Measurements from ENCODE around the gene ZNF521. TPM values are rescaled to one million over a fixed set of nuclear protein-coding genes. Genes with fewer than 3 reads are reported as not detected.

ZNF521 gene
- total RNA-seq, 1 donor from 2014 or later = 8.4 TPM

GRCh38 chr18:25247725-25248124 is 104.2 kb downstream of the ZNF521 start:
- DNase-seq = no peak

- no peak for DNase-seq
Observed at GRCh38 chr18:25244924-25245698, 106.9 kb downstream of the ZNF521 start.

DNA sequence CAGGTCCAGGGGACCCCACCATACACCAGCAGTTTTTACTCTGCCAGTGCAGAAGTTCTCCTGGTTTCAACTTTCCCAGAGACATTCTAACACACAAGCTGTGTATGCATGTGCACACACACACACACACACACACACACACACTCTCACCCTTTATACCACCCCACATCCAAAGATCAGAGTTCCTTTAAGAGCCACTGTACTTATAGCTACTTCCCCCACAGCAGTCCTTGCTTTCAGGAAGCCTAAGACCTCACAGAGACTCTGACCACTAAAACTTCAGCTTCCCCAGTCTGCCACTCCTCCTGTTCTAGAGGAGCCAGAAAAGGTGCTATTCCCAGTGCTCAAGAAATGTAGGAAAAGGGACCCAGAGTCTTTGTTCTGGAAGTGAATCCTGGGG is 107.8 kb downstream of the ZNF521 start:
- no peak for DNase-seq

- no peak for DNase-seq
Observed at GRCh38 chr18:25243754-25244153, 108.2 kb downstream of the ZNF521 start.

DNA sequence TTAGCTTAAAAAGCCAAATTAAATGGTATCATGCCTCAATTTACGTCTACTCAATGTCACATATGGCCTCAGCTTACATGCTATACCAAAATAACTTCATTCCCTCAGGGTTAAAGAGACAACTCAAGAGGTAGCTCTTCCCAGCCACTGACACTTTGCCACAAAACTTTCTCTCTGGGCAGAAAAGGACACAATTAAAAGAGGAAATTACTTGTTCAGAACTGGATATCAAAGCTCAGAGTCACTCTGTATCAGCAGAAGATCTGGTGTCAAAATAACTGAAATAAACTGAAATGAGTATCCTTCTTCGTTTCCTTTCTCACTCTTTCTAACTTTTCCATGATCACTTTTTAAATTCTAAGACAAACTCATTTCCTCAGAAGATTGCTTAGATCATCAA is 108.7 kb downstream of the ZNF521 start:
- no peak for DNase-seq

DNA sequence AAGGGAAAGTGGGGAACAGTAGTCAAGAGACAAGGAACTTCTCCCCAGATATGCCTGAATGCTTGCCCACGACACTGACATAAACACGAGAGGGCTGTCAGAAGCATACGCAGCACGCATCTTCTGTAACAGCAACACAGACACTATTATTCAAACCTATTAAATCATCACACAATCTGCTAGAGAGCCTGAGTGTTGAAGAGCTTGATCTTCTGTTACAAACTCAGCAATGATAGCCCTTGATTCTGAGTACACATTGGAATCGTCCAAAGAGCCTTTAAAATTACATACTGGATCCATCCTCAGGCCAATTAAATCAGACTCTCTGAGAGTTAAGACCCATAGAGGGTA is 111.6 kb downstream of the ZNF521 start:
- no peak for DNase-seq

DNA sequence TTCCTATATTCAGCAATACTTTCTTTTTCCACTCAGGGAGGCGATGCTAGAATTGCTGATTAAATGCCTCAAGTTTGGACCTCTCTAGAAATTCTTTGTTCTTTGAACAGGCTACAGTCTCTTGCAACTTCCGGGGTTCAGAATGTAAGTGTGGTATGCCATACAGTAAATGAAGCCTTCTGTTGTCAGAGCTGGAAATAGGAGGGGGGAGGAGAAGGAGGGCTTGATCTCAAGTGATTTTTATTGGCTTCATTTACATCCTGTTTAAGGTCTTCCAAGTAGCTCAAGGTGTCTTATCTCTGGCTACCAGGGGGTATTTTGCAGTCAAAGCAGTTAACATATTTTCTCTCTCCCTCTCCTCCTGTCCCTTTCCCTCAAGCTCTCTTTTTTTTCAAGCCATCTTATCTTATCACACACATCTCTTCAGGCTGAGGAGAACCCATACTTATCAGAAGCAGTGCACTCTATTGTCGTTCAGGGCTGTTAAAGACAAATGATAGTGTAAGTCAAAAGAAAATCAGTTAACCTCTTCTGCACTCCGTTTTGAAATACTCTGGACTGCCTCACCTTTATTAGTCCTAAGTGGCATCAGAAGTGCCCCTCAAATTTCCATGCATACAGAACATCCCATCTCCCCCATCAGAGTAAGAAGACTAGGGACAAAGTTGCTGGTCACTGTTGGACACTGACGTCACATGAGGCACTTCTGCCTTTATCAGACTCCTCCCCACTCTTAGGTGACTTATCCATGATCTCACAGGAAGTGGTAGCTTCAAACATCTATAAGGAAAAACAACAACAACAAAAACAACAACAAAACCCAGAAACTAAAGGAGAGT is 112.2 kb downstream of the ZNF521 start:
- DNase-seq = no peak

GRCh38 chr18:25239151-25239550 is 112.8 kb downstream of the ZNF521 start:
- DNase-seq = no peak

DNA sequence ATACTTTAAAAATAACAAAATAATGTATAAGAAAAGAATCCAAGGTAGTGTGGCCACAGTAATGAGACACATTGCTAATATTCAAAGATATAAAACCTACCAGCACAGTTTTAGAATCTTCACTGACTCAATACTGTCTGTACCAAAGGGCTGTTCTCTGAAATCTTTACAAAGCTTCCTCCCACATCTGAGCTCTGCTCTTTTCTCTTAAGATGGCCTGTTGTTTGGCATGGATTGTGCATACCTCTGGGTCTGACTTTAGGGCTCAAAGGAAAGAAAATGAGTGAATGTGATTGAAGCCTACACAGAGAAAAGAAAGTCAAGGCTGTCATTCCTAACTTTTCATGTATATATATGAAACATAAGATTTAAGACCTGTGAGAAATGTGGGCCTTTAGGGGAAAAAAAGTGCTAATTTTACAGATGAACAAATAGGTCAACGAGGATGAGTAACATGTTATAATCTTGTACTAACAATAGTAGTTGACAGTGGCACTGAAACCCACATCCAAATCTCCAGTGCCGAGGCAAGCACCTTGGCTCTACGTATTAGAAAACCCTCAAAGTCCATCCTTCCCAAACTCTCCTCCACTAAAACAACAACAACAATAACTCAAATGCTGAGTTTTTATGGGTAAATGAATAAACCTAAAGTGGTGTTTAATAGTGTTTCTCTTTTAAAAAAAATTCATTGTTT is 114.2 kb downstream of the ZNF521 start:
- DNase-seq = no peak

- no peak for DNase-seq
Observed at GRCh38 chr18:25236736-25237135, 115.2 kb downstream of the ZNF521 start.

DNA sequence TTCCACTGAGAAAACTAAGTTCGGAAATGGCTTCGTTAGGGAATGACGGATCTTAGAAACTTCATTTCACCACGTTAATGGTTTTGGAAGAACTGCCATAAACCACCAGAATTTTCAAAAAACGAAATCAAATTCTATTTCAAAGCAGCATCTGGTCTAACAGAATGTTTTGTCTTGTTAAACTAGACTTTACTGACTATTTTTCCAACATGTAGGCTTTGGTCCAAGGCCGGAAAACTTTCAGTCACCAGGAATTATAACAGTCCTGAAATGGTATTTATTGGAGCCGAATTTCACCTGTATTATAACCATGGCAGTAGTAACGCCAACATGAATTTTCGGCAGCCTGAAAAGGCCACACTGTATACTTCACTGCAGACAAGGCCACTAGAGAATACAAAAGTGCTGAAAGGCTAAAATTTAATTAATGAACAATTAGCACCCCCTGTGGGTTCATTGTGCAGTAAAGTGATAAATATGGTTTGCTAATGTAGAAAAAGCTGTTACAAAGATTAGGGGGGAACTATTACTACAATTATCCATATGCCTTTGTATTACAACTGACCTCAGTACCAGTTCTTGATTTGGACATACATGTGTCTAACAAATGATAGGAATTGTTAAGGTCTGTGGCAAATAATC is 116.4 kb downstream of the ZNF521 start:
- no peak for DNase-seq

DNA sequence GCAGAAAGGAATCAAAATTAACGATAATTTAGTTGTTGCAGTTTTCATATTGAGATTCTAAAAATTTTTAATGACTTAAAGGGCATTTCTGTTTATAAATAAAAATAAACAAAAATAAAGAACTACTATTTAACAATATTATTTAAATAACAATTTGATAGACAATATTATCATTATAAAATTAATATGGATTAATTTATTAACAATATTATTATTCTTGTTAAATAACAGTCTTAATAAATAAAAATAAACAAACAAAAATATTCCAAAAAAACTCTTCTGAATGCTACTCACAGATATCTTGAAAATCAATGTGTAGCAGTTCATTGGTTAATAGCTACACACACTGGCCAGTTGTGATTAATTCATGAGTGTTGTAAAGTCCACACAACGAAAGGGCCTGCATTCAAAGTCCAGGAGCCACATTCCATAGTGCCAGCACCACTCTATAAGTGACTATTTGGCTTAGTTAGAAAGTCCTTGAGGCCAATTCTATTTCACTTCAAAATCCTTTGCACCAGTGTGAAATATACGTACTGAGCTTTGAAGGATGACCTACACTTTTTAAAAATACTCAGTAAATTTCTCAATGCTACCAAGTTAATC is 117.1 kb downstream of the ZNF521 start:
- DNase-seq = no peak

- DNase-seq = no peak
Observed at GRCh38 chr18:25234322-25234639, 117.7 kb downstream of the ZNF521 start.

- no peak for DNase-seq
Observed at GRCh38 chr18:25233528-25234321, 118.2 kb downstream of the ZNF521 start.

DNA sequence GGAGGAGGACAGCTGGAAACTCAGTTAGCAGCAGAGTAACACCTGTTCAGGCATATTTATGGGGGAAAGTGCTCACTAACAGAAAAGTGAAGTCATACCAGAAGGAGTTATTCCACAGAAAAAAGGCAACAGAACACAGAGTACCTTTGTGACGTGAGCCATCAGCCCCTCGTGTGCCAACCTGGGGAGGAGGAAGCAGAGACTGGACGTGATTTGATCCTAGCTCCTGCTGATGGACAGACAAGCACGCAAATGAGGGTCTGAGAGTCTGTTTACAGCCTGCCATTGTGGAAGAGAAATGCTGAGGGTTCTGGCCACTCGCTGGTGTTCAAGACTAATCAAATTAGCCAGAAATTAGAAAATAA is 120.7 kb downstream of the ZNF521 start:
- no peak for DNase-seq

DNA sequence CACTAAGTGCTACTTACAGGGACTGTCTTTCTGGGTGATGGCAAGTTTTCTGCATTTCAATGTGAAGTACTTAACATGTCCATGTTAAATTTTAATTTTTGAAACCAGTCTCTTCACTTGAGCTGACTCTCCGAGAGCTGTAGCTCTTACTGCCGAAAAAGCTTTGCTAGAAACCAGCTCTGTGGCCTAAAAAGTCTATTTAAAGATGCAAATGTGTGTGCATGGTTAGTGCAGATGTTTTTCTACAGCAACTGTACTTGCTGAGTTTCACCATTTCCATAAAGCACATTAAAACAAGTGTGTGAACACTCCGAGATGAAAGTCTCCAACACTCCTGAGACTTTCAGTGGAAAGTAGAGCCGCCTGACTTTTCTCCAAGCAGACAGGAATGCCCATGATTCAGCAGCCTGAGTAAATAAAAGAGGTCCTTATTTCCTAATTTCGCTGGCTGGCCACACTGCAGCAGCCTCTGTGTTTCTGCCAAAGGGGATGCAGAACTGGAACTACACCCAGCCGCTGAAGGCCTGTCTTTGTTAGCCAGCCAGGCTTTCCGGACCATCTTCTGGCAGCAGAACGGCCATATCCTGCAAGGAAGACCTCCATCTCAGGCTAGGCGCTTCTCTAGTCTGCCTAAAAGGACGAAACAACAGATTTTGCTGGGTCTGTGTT is 121.2 kb downstream of the ZNF521 start:
- DNase-seq = peak; percentile 75

- DNase-seq = no peak
Observed at GRCh38 chr18:25229920-25230319, 122.0 kb downstream of the ZNF521 start.

- DNase-seq = no peak
Observed at GRCh38 chr18:25229081-25229480, 122.9 kb downstream of the ZNF521 start.

DNA sequence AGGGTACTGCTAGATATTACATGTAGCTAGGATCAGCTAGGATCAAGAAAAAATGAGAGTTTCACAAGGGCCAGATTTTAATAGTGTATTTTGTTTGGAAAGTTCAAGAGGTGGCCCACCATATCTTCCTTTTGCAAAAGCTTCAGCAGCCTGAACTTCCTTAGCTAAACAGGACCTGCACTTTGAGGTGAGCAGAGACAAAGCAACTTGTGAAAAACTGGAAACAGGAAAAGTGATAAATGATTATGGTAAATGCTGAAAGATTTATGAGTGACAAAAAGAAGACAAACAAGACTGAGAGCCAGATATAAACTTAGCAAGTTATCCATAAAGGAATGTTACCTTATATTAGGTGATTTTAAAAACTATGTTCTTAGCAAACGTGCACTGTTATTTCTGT is 123.6 kb downstream of the ZNF521 start:
- DNase-seq = no peak

DNA sequence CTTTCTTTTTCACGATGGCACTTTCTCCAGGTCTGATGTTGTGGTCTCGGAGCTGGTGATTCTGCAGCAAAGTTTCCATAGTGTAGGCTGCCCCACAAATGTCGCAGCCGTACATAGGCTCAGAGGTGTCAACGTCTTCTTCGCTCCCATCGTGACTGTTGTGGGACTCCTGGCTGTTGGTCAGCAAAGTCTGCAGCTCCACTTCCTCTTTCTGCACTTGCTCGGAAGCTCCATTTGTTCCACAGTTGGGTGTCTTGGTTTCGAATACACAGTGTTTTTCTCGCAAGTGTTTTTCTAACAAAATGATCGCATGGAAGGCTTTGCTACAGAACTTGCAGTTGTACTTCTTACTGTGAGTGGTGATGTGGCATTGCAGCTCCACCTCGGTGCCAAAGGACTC is 126.8 kb downstream of the ZNF521 start:
- no peak for DNase-seq

Data from occipital lobe (tissue), 2 donors.